HG03066 (cell line): ENCODE data around the gene ILF2.
"Not testable (repeated sequence)": the region's sequence is repeated elsewhere in the genome, so short reads cannot be mapped to it uniquely, and the experiment has no call there.

Experiments
- ATAC-seq: cut with Tn5 transposase; IDR thresholded peaks from one replicate; pipeline ENCODE4 v1.9.1; 2021; ENCODE audit warnings: low read depth; ENCODE audit not compliant: unreplicated experiment

Gene ILF2

GRCh38 chr1:153680120-153680403 is 9.3 kb upstream of the ILF2 start:
- ATAC-seq: no peak

GRCh38 chr1:153679337-153680119 is 8.7 kb upstream of the ILF2 start:
- no peak for ATAC-seq

- ATAC-seq: no peak
Observed at GRCh38 chr1:153678519-153679336, 7.9 kb upstream of the ILF2 start, which contains the start of gene NPR1. Gene NPR1, plus strand, starts transcription at chr1:153678688. Its CDS starts 421 bp downstream, at chr1:153679109.

GRCh38 chr1:153677718-153678518 is 7.1 kb upstream of the ILF2 start:
- no peak for ATAC-seq

GRCh38 chr1:153673511-153673910 is 2.7 kb upstream of the ILF2 start:
- no peak for ATAC-seq

- peak; percentile 17 for ATAC-seq
Observed at GRCh38 chr1:153671628-153672353, 998 bp upstream of the ILF2 start.

- no peak for ATAC-seq
Observed at GRCh38 chr1:153670257-153670858, 435 bp downstream of the ILF2 start.

- no peak for ATAC-seq
Observed at GRCh38 chr1:153669606-153670005, 1.2 kb downstream of the ILF2 start.

- ATAC-seq: not testable (repeated sequence)
Observed at GRCh38 chr1:153668672-153669071, 2.1 kb downstream of the ILF2 start.

- ATAC-seq: no peak
Observed at GRCh38 chr1:153667439-153667838, 3.4 kb downstream of the ILF2 start.

- ATAC-seq: no peak
Observed at GRCh38 chr1:153663211-153663610, 7.6 kb downstream of the ILF2 start.

- ATAC-seq: no peak
Observed at GRCh38 chr1:153662269-153662668, 8.5 kb downstream of the ILF2 start.

GRCh38 chr1:153661111-153661708 is 9.6 kb downstream of the ILF2 start:
- ATAC-seq: no peak

- ATAC-seq: no peak
Observed at GRCh38 chr1:153659656-153660055, 11.1 kb downstream of the ILF2 start.

- no peak for ATAC-seq
Observed at GRCh38 chr1:153659175-153659534, 11.6 kb downstream of the ILF2 start.

GRCh38 chr1:153658400-153659174 is 12.2 kb downstream of the ILF2 start, which contains the start of gene SNAPIN:
Gene SNAPIN, plus strand, starts transcription at chr1:153658703. Its CDS starts 41 bp downstream, at chr1:153658744.
- ATAC-seq: peak; percentile 83

GRCh38 chr1:153655333-153655732 is 15.5 kb downstream of the ILF2 start:
- ATAC-seq: no peak

GRCh38 chr1:153652805-153653500 is 17.8 kb downstream of the ILF2 start:
- no peak for ATAC-seq
